C4-2B (cell line): ENCODE measurements around the gene SVOP.

Source experiments
- CTCF ChIP-seq: fragments of 450-650 bp; conservative IDR thresholded peaks from 2 replicates; pipeline ENCODE4 v1.5.1; 2017; ENCODE audit warnings: mild to moderate bottlenecking
- ZFX ChIP-seq: fragments of 450-650 bp; IDR thresholded peaks from 2 replicates; pipeline ENCODE4 v1.6.1; 2017

- TF ChIP-seq CTCF = no peak
- TF ChIP-seq ZFX = no peak
Observed at GRCh38 chr12:108982621-108983219, 38.1 kb downstream of the SVOP start.
